ENCODE data around the gene BICD2. TPM values are rescaled to one million over a fixed set of nuclear protein-coding genes. Genes with fewer than 3 reads are reported as not detected.

The BICD2 gene
- total and polyA plus RNA-seq, 2 of the 8 experiments (the other 6 are each of a cell fraction or from before 2014, with no cell fraction given): 6.6 to 22.8 TPM

GRCh38 chr9:92723299-92723625, 41.4 kb downstream of the BICD2 start:
- Histone ChIP-seq H2AFZ (ENCODE audit: low read length) (no peak overlapping the region), H3K9me3 (ENCODE audit: insufficient read depth in 2 of 2, low read depth in 1 of 2, low read length in 1 of 2) (no peaks in the 10 kb centered on the region), H3K23ac (ENCODE audit: insufficient read length) (no peak overlapping the region), H3K14ac (ENCODE audit: insufficient read length) (no peak overlapping the region), H3K4me2 (ENCODE audit: insufficient read depth in 1 of 2, low read depth in 2 of 2, low read length in 2 of 2) (no peak overlapping the region), H2BK20ac (ENCODE audit: low read length) (no peak overlapping the region), H4K91ac (replicated peaks; ENCODE audit: insufficient read length, low read length) (no peak overlapping the region), H3K27ac (ENCODE audit: low read depth, low read length) (no peak overlapping the region), H3K4me3 (ENCODE audit: extremely low read depth in 1 of 4, insufficient read depth in 2 of 4, low read depth in 3 of 4, low read length in 4 of 4) (no peak overlapping the region), H2BK15ac (ENCODE audit: low read length) (no peak overlapping the region), H2BK5ac (ENCODE audit: low read depth, low read length) (no peak overlapping the region), H3K27me3 (replicated peaks in 1 of 4; ENCODE audit: control insufficient read depth in 3 of 4, extremely low read depth in 1 of 4, insufficient read depth in 3 of 4, low read length in 3 of 4) (no peaks in the 10 kb centered on the region), H4K5ac (ENCODE audit: insufficient read length, low read depth, low read length) (no peak overlapping the region), H3K4ac (replicated peaks; ENCODE audit: insufficient read length, low read depth, low read length) (no peak overlapping the region), H3K23me2 (ENCODE audit: low read depth, low read length) (no peaks in the 10 kb centered on the region), H3K36me3 (ENCODE audit: control insufficient read depth in 2 of 4, insufficient read depth in 4 of 4, low read length in 3 of 4) (peaks cover 11 to 33% (median 29%) of the 10 kb centered on the region in 4 experiments), H2BK12ac (ENCODE audit: low read depth, low read length) (no peak overlapping the region), H3K79me1 (ENCODE audit: low read depth, low read length) (peaks cover 9% of the 10 kb centered on the region), H3K9ac (replicated peaks in 1 of 4; ENCODE audit: extremely low read depth in 1 of 4, low read depth in 3 of 4, low read length in 3 of 4) (no peak overlapping the region), H2BK120ac (replicated peaks; ENCODE audit: low read depth, low read length) (no peak overlapping the region), H4K20me1 (replicated peaks in 1 of 2; ENCODE audit: control insufficient read depth in 1 of 2, insufficient read depth in 2 of 2, low read length in 2 of 2) (peaks cover 5 to 22% of the 10 kb centered on the region in 2 experiments), H4K8ac (ENCODE audit: extremely low read depth, insufficient read depth, low read length) (no peak overlapping the region), H3K56ac (replicated peaks; ENCODE audit: insufficient read length, low read depth, low read length) (no peak overlapping the region), H2AK5ac (ENCODE audit: low read depth, low read length) (no peak overlapping the region), H3K4me1 (replicated peaks in 1 of 4; ENCODE audit: control insufficient read depth in 3 of 4, insufficient read depth in 4 of 4, low read length in 3 of 4) (no peaks in the 10 kb centered on the region; a peak in 1 of 7 replicates), H3K79me2 (ENCODE audit: control insufficient read depth in 1 of 2, insufficient read depth in 2 of 2, low read length in 2 of 2) (no peaks in the 10 kb centered on the region), H3K18ac (ENCODE audit: extremely low read depth, low read length) (no peak overlapping the region)
- WGBS, 2 experiments (ENCODE audit: extremely low coverage in 1 of 2, insufficient coverage in 1 of 2, insufficient read length in 1 of 2, insufficient replicate concordance in 2 of 2, low coverage in 1 of 2, low lambda C conversion rate in 2 of 2, missing lambda C conversion rate in 1 of 2): 89% methylated on average over 3 of the region's 3 CpGs; no CpG with 5 or more reads in 1 of the 2 experiments
- POLR2A ChIA-PET (ENCODE audit: partially characterized antibody): no interaction called here
- no peak for DNase-seq (ENCODE audit: low read depth in 1 of 2, low spot score in 2 of 2)
- FAIRE-seq: no peak
- CTCF ChIA-PET (ENCODE audit: partially characterized antibody): interaction anchor here (0.9 to 11.9 kb wide), 2 partner anchors 9 to 68 kb away, joined by 4 to 236 read pairs; no protein-coding TSS in a partner anchor
- TF ChIP-seq SRF (IDR thresholded peaks at IDR 0.05; ENCODE audit: low read depth, low read length) (no peak), GTF2F1 (IDR thresholded peaks at IDR 0.05; ENCODE audit: borderline replicate concordance, low read depth, low read length) (no peak), ATF3 (IDR thresholded peaks at IDR 0.05; ENCODE audit: insufficient read depth, low read depth, low read length) (no peak), SIX5 (IDR thresholded peaks at IDR 0.05; ENCODE audit: low read depth, low read length) (no peak), SUZ12 (IDR thresholded peaks at IDR 0.05; ENCODE audit: low read length) (no peak), KDM5A (IDR thresholded peaks at IDR 0.05; ENCODE audit: low read length) (no peak), RAD21 (IDR thresholded peaks at IDR 0.05 in 1 of 2, conservative IDR thresholded peaks at IDR 0.05 in 1 of 2; ENCODE audit: low read depth in 2 of 2, low read length in 2 of 2) (no peak), SIRT6 (IDR thresholded peaks at IDR 0.05; ENCODE audit: low read length) (no peak), TEAD4 (IDR thresholded peaks at IDR 0.05; ENCODE audit: low read depth, low read length) (no peak), RFX5 (IDR thresholded peaks at IDR 0.05; ENCODE audit: borderline replicate concordance, low read depth, low read length) (no peak), ZNF274 (IDR thresholded peaks at IDR 0.05; ENCODE audit: borderline replicate concordance, extremely low read depth, low read length) (no peak), TBP (IDR thresholded peaks at IDR 0.05; ENCODE audit: low read depth, low read length) (no peak), NANOG (IDR thresholded peaks at IDR 0.05; ENCODE audit: insufficient read depth, low read depth, low read length, poor library complexity, severe bottlenecking) (no peak), KDM4A (IDR thresholded peaks at IDR 0.05; ENCODE audit: low read depth, low read length, severe bottlenecking) (no peak)

Measured in H1 (cell line).